Breast epithelium (tissue), 3 donors: ENCODE measurements around the gene NAALADL1.

ENCODE experiments used
- CTCF ChIP-seq, 3 donors: fragments of 450-650 bp; IDR thresholded peaks; one replicate each; pipeline ENCODE4 v1.5.1; 2016 to 2017; ENCODE audit warnings: antibody characterized with exemption in 3 of 3, mild to moderate bottlenecking in 3 of 3, moderate library complexity in 3 of 3
- POLR2A ChIP-seq: fragments of 450-650 bp; IDR thresholded peaks from one replicate; pipeline ENCODE4 v1.6.1; 2016; ENCODE audit warnings: antibody characterized with exemption, mild to moderate bottlenecking, moderate library complexity

- TF ChIP-seq CTCF (IDR thresholded peaks at IDR 0.05) = no peak
- TF ChIP-seq POLR2A = no peak
These were observed 10.6 kb downstream of the NAALADL1 start for GRCh38 chr11:65047581-65048422.
